Spleen (tissue), 7 donors: ENCODE measurements around the gene HARS2.

Experiments used
- CTCF ChIP-seq, 11 experiments: fragments of 200-600 bp in 7 of 11; fragments of 450-650 bp in 4 of 11; sonication (generic) in 4 of 11; IDR thresholded peaks in 8 of 11; conservative IDR thresholded peaks in 3 of 11; 1 replicate in 7 of 11; 2 replicates in 4 of 11; pipeline versions ENCODE4 v1.4.0 to v1.8.0; 2016 to 2021; ENCODE audit warnings: antibody characterized with exemption in 11 of 11, inconsistent platforms in 4 of 11, mild to moderate bottlenecking in 1 of 11
- POLR2A ChIP-seq, 3 donors: fragments of 450-650 bp; IDR thresholded peaks; one replicate each; pipeline ENCODE4 v1.5.1; 2017; ENCODE audit warnings: antibody characterized with exemption in 3 of 3, mild to moderate bottlenecking in 1 of 3
- donor health status: DM: no; HTN: no; CAD: no; lungs with moderate emphysema.
- donor health status: DM: no; HTN: no; CAD: no.
- donor health status: DM: no; HTN: no; CAD: no.

GRCh38 chr5:140700177-140701144 is 9.2 kb downstream of the HARS2 start, which contains the start of gene ZMAT2:
- TF ChIP-seq CTCF (IDR thresholded peaks at IDR 0.05 in 8 of 11, conservative IDR thresholded peaks at IDR 0.05 in 3 of 11) (peak in 1 of 11 experiments; percentile 8), POLR2A (IDR thresholded peaks at IDR 0.05) (peak in 2 of 3 donors; percentile 12 to 80)
